HG03460 (cell line): ENCODE measurements around the gene CERT1.
"Not testable (repeated sequence)": the region's sequence is repeated elsewhere in the genome, so short reads cannot be mapped to it uniquely, and the experiment has no call there.

Experiments used
- ATAC-seq: cut with Tn5 transposase; IDR thresholded peaks from one replicate; pipeline ENCODE4 v1.9.1; 2021; ENCODE audit not compliant: unreplicated experiment

Gene CERT1

GRCh38 chr5:75356719-75357118 lies 154.7 kb downstream of the CERT1 start:
- ATAC-seq, result no peak

- ATAC-seq, result no peak
Observed at GRCh38 chr5:75355236-75355635, 156.2 kb downstream of the CERT1 start.

GRCh38 chr5:75351139-75351926 lies 160.1 kb downstream of the CERT1 start:
- ATAC-seq, result no peak

GRCh38 chr5:75349663-75350062 lies 161.8 kb downstream of the CERT1 start:
- ATAC-seq, result no peak

- ATAC-seq, result no peak
Observed at GRCh38 chr5:75348241-75348640, 163.2 kb downstream of the CERT1 start.

DNA sequence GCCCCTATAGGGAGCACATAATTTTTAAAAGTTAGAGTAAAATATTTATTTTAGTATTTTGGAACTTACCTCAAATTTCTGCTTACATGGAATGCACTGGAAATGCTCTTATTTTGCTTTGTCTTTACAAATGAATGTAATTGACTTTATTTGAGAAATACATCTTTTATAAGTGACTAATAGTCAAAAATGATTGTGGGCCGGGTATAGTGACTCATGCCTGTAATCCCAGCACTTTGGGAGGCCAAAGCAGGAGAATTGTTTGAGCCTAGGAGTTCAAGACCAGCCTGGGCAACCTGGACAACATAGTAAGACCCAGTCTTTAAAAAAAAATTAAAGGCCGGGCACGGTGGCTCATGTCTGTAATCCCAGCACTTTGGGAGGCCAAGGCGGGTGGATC lies 168.6 kb downstream of the CERT1 start:
- no peak for ATAC-seq

DNA sequence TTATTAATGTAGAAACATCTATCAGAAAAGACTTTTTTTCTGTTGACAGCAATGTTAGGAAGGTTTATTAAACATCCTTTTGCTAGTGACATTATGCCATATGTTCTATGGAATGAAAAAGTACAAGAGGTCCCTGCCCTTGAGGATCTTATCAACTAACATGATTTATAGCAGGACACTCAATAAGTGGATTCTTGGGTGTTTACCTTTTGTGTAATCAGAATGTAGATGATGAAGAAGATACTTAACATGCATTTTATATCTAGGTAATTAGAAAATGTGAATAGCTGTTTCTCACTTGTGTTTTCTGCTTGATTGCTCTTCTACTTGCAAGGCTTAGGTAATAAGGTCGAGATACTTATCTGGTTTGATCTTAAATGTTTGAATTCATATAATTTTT lies 169.5 kb downstream of the CERT1 start:
- ATAC-seq, result no peak

DNA sequence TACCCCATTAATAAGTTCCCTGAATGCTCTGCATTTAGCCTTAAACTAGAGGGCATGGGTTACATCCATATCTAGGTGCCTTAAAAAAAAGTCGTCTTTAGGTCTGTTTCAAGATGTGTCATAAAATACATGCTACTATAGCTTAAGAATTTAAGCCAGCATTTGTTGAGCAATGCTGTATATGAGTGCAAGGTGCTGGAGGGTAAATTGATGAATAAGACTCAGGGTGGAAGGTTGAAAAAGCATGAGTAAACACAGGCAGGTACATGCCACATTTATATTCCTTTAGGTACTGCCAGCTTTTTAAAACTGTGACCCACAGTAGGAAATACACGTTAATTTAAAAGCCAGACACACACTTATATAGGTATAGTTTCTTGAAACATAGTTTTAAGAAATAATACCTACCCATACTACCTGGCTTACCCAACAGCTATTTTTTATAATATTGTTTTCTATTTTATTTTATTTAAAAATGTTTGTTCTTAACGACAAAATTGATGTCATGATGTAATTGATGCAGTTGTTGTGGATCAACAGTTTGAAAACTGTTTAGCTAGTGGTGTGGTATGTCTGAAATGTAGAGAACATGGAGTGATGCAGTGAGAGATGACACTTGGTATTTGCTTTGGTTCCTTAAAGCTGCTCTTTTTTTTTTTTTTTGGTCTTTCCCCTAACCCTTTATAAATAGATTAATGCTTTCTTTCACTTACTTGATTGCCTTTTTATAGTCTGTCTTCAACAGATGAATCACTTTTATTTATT lies 170.5 kb downstream of the CERT1 start:
- no peak for ATAC-seq

- no peak for ATAC-seq
Observed at GRCh38 chr5:75338408-75338807, 173.0 kb downstream of the CERT1 start.

- peak; percentile 8 for ATAC-seq
Observed at GRCh38 chr5:75337366-75338021, 173.9 kb downstream of the CERT1 start.

DNA sequence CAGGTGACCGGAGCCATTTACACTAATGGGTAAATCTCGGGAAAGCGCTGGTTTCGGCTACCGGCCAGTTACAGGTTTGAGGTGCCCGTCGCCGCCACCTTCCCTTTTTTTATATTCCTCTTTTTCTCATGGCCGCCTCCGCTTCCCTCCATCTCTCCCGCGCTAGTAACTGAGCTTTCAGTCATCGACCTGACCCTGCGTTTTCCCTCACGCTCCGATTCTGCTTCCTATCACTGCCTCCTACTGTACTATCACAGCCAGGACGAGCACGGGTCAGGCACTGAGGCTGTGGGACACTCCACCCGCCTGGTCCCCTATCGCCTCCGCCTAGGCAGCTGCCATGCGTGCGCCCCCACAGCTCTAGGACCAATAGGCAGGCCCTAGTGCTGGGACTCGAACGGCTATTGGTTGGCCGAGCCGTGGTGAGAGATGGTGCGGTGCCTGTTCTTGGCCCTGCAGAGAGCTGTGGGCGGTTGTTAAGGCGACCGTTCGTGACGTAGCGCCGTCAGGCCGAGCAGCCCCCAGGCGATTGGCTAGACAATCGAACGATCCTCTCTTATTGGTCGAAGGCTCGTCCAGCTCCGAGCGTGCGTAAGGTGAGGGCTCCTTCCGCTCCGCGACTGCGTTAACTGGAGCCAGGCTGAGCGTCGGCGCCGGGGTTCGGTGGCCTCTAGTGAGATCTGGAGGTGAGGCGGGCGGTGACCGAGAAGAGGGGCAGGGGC lies 174.7 kb downstream of the CERT1 start, which contains the start of gene HMGCR:
Gene HMGCR (plus strand): TSS at position 606 of the 722 bp plus-strand sequence. CDS start 5,386 bp downstream, outside the sequence.
- peak; percentile 99 for ATAC-seq

DNA sequence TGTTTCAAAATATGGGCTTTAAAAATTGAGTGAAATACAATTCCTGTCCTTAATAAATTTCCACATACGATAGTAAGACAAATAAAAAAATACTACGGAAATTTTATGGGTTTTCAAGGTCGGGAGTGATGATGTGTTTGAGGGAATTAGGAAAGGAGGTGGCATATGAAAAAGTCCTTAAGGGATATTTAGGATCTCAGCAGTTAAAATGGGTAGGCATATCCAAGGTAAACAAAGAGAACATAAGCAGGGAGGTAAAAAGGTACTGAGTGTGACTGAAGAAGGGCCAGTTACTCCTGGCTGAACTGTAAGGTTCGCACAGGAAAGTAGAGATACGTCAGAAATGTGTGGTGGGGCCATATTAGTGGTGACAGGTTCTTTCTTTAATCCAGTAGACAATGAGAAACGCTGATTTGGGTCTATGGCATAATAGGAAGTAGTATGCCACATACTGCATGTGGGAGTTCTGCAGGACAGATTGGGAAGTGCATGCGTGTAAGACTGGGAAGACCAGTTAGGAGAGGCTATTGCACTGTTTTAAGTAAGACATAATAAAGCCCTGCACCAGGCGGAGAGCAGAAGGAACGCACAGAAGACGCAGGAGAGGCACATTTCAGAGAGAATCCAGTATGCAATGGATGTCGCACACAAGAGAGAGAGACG lies 175.3 kb downstream of the CERT1 start:
- peak; percentile 0 for ATAC-seq

GRCh38 chr5:75335486-75335885 lies 175.9 kb downstream of the CERT1 start:
- no peak for ATAC-seq

GRCh38 chr5:75334413-75334812 lies 177.0 kb downstream of the CERT1 start:
- not testable (repeated sequence) for ATAC-seq

DNA sequence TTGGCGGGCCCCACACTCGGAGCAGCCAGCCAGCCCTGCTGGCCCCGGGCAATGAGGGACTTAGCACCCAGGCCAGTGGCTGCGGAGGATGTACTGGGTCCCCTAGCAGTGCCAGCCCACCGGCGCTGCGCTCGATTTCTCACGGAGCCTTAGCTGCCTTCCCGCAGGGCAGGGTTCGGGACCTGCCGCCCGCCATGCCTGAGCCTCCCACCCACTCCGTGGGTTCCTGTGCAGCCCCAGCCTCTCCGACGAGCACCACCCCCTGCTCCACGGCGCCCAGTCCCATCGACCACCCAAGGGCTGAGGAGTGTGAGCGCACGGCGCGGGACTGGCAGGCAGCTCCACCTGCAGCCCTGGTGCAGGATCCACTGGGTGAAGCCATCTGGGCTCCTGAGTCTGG lies 177.7 kb downstream of the CERT1 start:
- ATAC-seq, result not testable (repeated sequence)

DNA sequence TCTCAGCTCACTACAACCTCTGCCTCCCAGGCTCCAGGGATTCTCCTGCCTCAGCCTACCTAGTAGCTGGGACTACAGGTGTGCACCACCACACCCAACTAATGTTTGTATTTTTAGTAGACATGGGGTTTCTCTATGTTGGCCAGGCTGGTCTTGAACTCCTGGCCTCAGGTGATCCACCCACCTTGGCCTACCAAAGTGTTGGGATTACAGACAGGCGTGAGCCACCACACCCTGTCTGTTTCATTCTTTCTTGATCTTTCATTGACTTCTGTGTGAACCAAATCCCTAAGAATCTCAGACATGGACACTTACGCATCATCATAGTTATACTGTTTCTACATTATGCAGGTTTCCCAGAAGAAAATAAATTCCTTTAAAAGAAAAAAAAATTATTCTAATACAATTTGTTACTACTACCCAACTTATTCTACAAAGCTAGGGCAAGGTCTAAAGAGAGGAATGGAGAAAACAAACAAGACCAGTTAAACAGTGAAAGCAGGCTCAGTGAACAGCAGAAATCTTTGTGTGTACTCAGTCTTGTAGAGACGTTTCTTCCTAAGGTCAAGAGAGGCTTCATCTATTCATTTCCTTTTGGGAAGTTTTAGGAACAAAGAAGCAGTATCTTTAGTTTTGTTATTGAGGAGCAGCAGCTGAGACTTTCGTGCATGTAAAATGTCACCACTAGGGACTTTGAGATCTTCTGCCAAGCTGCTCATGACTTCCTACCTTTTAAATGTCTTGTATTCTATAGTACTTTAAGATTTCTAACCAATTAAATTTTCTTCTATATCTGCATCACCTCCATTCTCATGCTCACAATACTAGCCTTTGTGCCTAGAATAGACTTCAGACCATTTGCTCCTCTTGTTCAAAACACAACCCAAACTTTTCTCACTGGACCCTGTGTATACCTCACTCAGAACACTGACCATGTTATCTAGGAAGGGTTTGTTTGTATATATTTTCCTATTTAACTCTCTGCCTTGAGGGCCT lies 180.0 kb downstream of the CERT1 start:
- ATAC-seq, result no peak

- ATAC-seq, result no peak
Observed at GRCh38 chr5:75330404-75330803, 181.0 kb downstream of the CERT1 start.
